Progenitor cell of endocrine pancreas (in vitro differentiated cells): Measurements from ENCODE around the gene PLCB4. TPM values are rescaled to one million over a fixed set of nuclear protein-coding genes. Genes with fewer than 3 reads are reported as not detected.

Experiments
- DNase-seq: peaks from one replicate; pipeline ENCODE4 v3.0.0; 2021; ENCODE audit warnings: low spot score; ENCODE audit not compliant: unreplicated experiment
- H3K27ac Mint-ChIP-seq: 2 replicates; pipeline ENCODE4 v1.8.0; 2021; ENCODE audit warnings: mild to moderate bottlenecking, moderate library complexity, mixed read lengths
- H3K27me3 Mint-ChIP-seq: 2 replicates; pipeline ENCODE4 v1.8.0; 2021; ENCODE audit warnings: mixed read lengths
- H3K36me3 Mint-ChIP-seq: 2 replicates; pipeline ENCODE4 v1.8.0; 2022; ENCODE audit warnings: mixed read lengths; ENCODE audit not compliant: insufficient read depth
- H3K4me1 Mint-ChIP-seq: 2 replicates; pipeline ENCODE4 v1.8.0; 2021; ENCODE audit warnings: low read depth, mixed read lengths
- H3K4me3 Mint-ChIP-seq: 2 replicates; pipeline ENCODE4 v1.8.0; 2021; ENCODE audit warnings: low read depth, mild to moderate bottlenecking, moderate library complexity, mixed read lengths
- H3K9me3 Mint-ChIP-seq: 2 replicates; pipeline ENCODE4 v1.8.0; 2021; ENCODE audit warnings: low read depth, mixed read lengths
- total RNA-seq: library from RNA; stranded (reverse); gene quantifications from 2 replicates; pipeline ENCODE4 v1.2.1, GENCODE V29; 2021
- TF ChIP-seq, protein P1 (sequence below): fragments of 200-600 bp; sonication (generic); IDR thresholded peaks from one replicate; pipeline ENCODE4 v1.5.0; 2021; ENCODE audit warnings: antibody characterized with exemption, mild to moderate bottlenecking; ENCODE audit not compliant: unreplicated experiment

PLCB4 gene
- total RNA-seq, 1 donor from 2014 or later, result 17.2 TPM

DNA sequence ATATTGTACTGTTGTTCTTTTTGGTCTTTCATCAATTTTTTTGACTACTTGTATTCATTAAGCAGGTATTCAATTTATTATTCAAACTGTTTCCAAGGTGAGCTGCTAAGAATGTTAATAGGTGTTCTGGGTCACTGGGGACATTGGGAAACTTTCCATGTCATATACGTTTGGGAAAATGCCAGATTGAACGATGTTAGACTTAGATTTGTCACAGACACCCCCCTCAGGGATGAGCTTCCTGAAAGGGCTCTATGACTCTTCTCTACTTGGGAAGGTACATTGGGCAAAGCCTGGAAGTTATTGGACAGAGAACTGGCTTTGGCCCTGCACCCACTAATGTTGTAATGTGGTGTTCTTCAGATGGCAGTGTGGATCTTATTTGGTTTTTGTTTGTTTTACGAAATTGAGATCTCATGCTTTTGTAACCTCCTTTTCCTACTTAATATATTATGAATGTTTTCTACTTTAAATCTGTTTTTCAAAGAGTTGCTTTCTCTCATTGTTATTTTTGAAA, 42.1 kb downstream of the PLCB4 start:
- Mint-ChIP-seq H3K4me1 (no peaks in the 10 kb centered on the region), H3K9me3 (no peaks in the 10 kb centered on the region), H3K36me3 (no peaks in the 10 kb centered on the region), H3K4me3 (no peak overlapping the region), H3K27ac (no peak overlapping the region), H3K27me3 (no peaks in the 10 kb centered on the region)
- DNase-seq, result no peak
- TF ChIP-seq, protein P1, sequence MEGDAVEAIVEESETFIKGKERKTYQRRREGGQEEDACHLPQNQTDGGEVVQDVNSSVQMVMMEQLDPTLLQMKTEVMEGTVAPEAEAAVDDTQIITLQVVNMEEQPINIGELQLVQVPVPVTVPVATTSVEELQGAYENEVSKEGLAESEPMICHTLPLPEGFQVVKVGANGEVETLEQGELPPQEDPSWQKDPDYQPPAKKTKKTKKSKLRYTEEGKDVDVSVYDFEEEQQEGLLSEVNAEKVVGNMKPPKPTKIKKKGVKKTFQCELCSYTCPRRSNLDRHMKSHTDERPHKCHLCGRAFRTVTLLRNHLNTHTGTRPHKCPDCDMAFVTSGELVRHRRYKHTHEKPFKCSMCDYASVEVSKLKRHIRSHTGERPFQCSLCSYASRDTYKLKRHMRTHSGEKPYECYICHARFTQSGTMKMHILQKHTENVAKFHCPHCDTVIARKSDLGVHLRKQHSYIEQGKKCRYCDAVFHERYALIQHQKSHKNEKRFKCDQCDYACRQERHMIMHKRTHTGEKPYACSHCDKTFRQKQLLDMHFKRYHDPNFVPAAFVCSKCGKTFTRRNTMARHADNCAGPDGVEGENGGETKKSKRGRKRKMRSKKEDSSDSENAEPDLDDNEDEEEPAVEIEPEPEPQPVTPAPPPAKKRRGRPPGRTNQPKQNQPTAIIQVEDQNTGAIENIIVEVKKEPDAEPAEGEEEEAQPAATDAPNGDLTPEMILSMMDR, result no peak

DNA sequence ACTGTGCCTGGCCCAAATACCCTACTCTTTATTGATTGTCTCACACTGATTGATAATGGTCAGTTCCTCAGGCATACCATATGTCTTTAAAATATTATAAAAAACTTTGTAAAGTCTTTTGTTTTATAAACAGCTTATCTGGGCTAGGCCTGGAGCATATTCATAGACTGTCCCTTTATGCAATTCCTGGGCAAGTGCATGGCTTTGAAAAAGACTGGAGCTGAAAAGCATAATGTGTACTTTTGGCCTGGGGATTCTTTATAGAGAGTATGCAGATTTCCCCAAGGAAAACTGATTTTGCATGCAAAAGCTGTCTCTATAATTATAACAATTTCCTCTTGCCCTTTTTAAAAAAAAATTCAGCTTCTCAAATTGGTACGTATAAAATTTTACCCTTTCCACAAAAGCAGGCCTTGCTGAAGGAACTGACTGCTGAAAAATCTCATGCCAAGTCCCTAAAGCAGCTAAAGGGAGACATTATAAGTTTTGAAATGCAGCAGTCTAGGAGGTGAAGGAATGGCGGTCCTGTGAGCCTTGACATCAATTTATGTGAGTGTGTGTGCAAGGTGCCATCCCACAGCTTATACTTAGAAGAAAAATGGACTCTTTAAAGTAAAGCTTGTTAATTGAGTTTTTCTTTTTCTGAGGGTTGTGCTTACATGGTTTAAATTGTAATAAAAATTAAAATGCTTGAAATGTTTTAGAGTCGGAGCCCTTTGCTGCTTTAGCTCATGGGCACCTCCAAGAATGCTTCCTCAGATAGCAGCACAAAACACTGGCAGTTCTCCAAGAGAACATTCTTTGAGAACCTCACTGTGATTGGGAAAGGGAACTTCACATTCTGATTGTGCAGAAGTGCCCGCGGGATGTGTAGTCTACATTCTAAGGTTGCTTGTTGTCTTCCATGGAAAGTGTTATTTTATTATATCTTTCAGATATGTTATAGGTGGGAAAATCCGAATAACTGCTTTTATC, 43.9 kb downstream of the PLCB4 start:
- Mint-ChIP-seq H3K4me1 (no peaks in the 10 kb centered on the region), H3K9me3 (no peaks in the 10 kb centered on the region), H3K36me3 (no peaks in the 10 kb centered on the region), H3K4me3 (no peak overlapping the region), H3K27ac (no peak overlapping the region), H3K27me3 (no peaks in the 10 kb centered on the region)
- TF ChIP-seq, protein P1, result no peak
- no peak for DNase-seq

DNA sequence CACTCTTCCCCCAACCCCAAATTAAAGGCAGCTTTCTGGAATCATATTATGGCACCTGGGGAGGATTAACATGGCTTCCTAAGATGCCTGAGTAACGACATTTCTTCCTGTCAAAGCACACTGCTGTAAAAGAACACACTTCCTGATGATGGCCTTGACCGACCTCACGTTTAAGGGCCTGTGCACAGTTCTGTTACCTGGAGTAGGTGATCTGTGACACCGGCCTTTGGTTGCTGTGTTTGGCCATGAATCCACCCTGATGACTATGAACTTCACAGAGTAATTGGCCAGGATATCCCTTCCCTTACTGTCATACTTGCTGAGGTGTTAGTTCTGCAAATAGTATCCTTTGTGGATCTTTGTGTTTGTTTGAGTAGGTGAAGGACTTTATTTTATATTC, 45.8 kb downstream of the PLCB4 start:
- no peaks in the 10 kb centered on the region for H3K27me3 Mint-ChIP-seq
- no peaks in the 10 kb centered on the region for H3K36me3 Mint-ChIP-seq
- H3K4me1 Mint-ChIP-seq, result no peaks in the 10 kb centered on the region
- no peak overlapping the region for H3K27ac Mint-ChIP-seq
- H3K4me3 Mint-ChIP-seq, result no peak overlapping the region
- no peak for DNase-seq
- H3K9me3 Mint-ChIP-seq, result no peaks in the 10 kb centered on the region
- TF ChIP-seq, protein P1, result no peak

DNA sequence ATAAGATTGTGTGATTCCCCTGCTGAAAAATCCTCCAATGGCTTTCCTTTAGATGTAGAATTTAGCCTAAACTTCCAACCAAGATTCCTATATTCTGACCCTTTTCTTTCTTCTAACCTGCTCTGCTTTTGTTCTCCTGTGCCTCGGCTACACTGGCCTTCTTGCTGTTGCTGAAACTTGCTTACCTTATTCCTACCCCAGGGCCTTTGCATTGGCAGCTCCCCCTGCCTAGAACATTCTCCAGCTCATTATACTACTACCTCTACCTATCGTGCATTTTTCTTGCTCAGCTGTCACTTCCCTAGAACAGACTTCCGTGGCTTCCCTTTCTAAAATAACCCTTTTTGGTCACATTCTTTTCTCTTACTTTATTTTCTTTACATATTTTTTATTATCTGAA, 48.7 kb downstream of the PLCB4 start:
- no peak for DNase-seq
- no peak overlapping the region for H3K4me3 Mint-ChIP-seq

DNA sequence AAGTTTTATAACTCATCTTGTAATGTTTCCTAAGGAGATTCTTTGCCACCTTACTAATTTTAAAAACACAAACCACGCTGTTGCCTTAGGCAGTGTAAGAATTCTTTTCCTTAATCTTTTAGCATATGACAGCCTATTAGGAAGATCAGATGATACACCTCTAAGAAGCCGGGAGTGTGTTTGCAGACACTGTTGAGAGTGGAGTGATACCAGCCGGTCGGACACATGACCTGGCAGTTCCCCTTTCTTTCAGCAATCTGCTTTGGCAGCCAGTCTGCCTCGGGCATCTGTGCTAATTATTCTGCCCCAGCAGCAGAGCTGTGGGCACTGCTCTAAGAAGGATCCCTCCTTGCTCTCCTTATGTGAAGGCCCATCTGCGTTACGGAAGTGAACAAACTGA, 50.9 kb downstream of the PLCB4 start:
- Mint-ChIP-seq H3K4me1 (peaks cover 3% of the 10 kb centered on the region), H3K27me3 (no peaks in the 10 kb centered on the region), H3K4me3 (no peak overlapping the region), H3K9me3 (no peaks in the 10 kb centered on the region), H3K36me3 (no peaks in the 10 kb centered on the region), H3K27ac (no peak overlapping the region)
- TF ChIP-seq, protein P1, result no peak
- DNase-seq, result no peak

More for the DNA sequence above, 48.7 kb downstream of the PLCB4 start:
- H3K9me3 Mint-ChIP-seq, result no peaks in the 10 kb centered on the region
- no peak overlapping the region for H3K27ac Mint-ChIP-seq
- peaks cover 3% of the 10 kb centered on the region for H3K4me1 Mint-ChIP-seq
- TF ChIP-seq, protein P1, result no peak
- no peaks in the 10 kb centered on the region for H3K27me3 Mint-ChIP-seq
- H3K36me3 Mint-ChIP-seq, result no peaks in the 10 kb centered on the region
